Liver (tissue), 9 donors: ENCODE data around the gene CAMK1D. TPM values are rescaled to one million over a fixed set of nuclear protein-coding genes. Genes with fewer than 3 reads are reported as not detected.

Source experiments
- DNase-seq: peaks from one replicate; pipeline ENCODE4 v3.0.0-alpha.2; 2017; ENCODE audit warnings: low spot score
- H3K27ac ChIP-seq, 2 donors: one replicate each; pipeline ENCODE4 v1.7.0; 2013; ENCODE audit warnings: inconsistent platforms in 2 of 2, low read length in 2 of 2, control low read depth in 1 of 2, low read depth in 1 of 2, mild to moderate bottlenecking in 1 of 2
- H3K27me3 ChIP-seq, 4 donors: one replicate each; pipeline versions ENCODE4 v1.6.1 to v1.7.0; 2013; ENCODE audit warnings: low read length in 3 of 4, inconsistent platforms in 1 of 4, mild to moderate bottlenecking in 1 of 4, moderate library complexity in 1 of 4; ENCODE audit not compliant: control insufficient read depth in 4 of 4, insufficient read depth in 4 of 4
- H3K36me3 ChIP-seq, 4 donors: one replicate each; pipeline versions ENCODE4 v1.6.1 to v1.7.0; 2013; ENCODE audit warnings: low read length in 3 of 4, mild to moderate bottlenecking in 3 of 4, low read depth in 1 of 4, moderate library complexity in 1 of 4; ENCODE audit not compliant: control insufficient read depth in 4 of 4, insufficient read depth in 3 of 4
- H3K4me1 ChIP-seq, 4 donors: one replicate each; pipeline versions ENCODE4 v1.6.1 to v1.7.0; 2013; ENCODE audit warnings: low read length in 3 of 4, mild to moderate bottlenecking in 3 of 4, moderate library complexity in 1 of 4; ENCODE audit not compliant: control insufficient read depth in 4 of 4, insufficient read depth in 4 of 4
- H3K4me3 ChIP-seq, 3 donors: one replicate each; pipeline versions ENCODE4 v1.6.1 to v1.7.0; 2013; ENCODE audit warnings: low read length in 3 of 3, control low read depth in 1 of 3, low read depth in 1 of 3, mild to moderate bottlenecking in 1 of 3
- H3K9ac ChIP-seq, 2 donors: one replicate each; pipeline ENCODE4 v1.7.0; 2013; ENCODE audit warnings: low read length in 2 of 2, mild to moderate bottlenecking in 2 of 2, moderate library complexity in 2 of 2, control low read depth in 1 of 2, low read depth in 1 of 2
- H3K9me3 ChIP-seq, 4 donors: one replicate each; pipeline versions ENCODE4 v1.6.1 to v1.7.0; 2013; ENCODE audit warnings: low read length in 3 of 4; ENCODE audit not compliant: control insufficient read depth in 4 of 4
- ATF3 ChIP-seq: IDR thresholded peaks from 2 replicates; pipeline ENCODE4 v1.6.1; 2016; ENCODE audit warnings: antibody characterized with exemption
- CTCF ChIP-seq: fragments of 150-350 bp; IDR thresholded peaks from 2 replicates; pipeline ENCODE4 v1.5.1; 2017; ENCODE audit warnings: improper control_type of control experiment, low read depth, low read length; ENCODE audit not compliant: missing input control
- EGR1 ChIP-seq, 2 donors: IDR thresholded peaks; 2 replicates each; pipeline ENCODE4 v1.6.1; 2016 to 2018; ENCODE audit warnings: antibody characterized with exemption in 2 of 2, low read depth in 2 of 2
- FOXA1 ChIP-seq: IDR thresholded peaks from 2 replicates; pipeline ENCODE4 v1.6.1; 2016; ENCODE audit warnings: antibody characterized with exemption
- FOXA2 ChIP-seq: IDR thresholded peaks from 2 replicates; pipeline ENCODE4 v1.6.1; 2016; ENCODE audit warnings: antibody characterized with exemption
- GABPA ChIP-seq, 2 donors: IDR thresholded peaks in 1 of 2; conservative IDR thresholded peaks in 1 of 2; 2 replicates each; pipeline ENCODE4 v1.6.1; 2016; ENCODE audit warnings: antibody characterized with exemption in 2 of 2, mild to moderate bottlenecking in 1 of 2, moderate library complexity in 1 of 2
- HNF4G ChIP-seq: IDR thresholded peaks from 2 replicates; pipeline ENCODE4 v1.6.1; 2016; ENCODE audit warnings: antibody characterized with exemption
- JUND ChIP-seq, 2 donors: IDR thresholded peaks; 2 replicates each; pipeline ENCODE4 v1.6.1; 2016; ENCODE audit warnings: antibody characterized with exemption in 2 of 2
- MAX ChIP-seq: IDR thresholded peaks from 2 replicates; pipeline ENCODE4 v1.6.1; 2016; ENCODE audit warnings: antibody characterized with exemption
- NR2F2 ChIP-seq: IDR thresholded peaks from 2 replicates; pipeline ENCODE4 v1.6.1; 2016; ENCODE audit warnings: antibody characterized with exemption
- RAD21 ChIP-seq, 2 donors: IDR thresholded peaks; 2 replicates each; pipeline ENCODE4 v1.6.1; 2016; ENCODE audit warnings: antibody characterized with exemption in 2 of 2, mild to moderate bottlenecking in 2 of 2
- REST ChIP-seq: IDR thresholded peaks from 2 replicates; pipeline ENCODE4 v1.6.1; 2016; ENCODE audit warnings: antibody characterized with exemption, mild to moderate bottlenecking
- SP1 ChIP-seq: IDR thresholded peaks from 2 replicates; pipeline ENCODE4 v1.6.1; 2018; ENCODE audit warnings: antibody characterized with exemption, mild to moderate bottlenecking
- TAF1 ChIP-seq: conservative IDR thresholded peaks from 2 replicates; pipeline ENCODE4 v1.6.1; 2016; ENCODE audit warnings: antibody characterized with exemption, mild to moderate bottlenecking
- ZBTB33 ChIP-seq: IDR thresholded peaks from 2 replicates; pipeline ENCODE4 v1.6.1; 2016; ENCODE audit warnings: antibody characterized with exemption
- WGBS: extraction: QIAGEN DNeasy Blood & Tissue Kit; methylation state at CpG from one replicate; pipeline ENCODE4 v1.1.7; 2013; 5-methylcytosine and 5-hydroxymethylcytosine counted together
- polyA plus RNA-seq, 2 donors: library from polyadenylated mRNA; stranded (reverse) in 1 of 2; unstranded in 1 of 2; fragments of 200-250 nt in 1 of 2; fragments of >200 nt in 1 of 2; fragmentation: Nextera tagmentation in 1 of 2; extraction: Ambion mirVana in 1 of 2; gene quantifications; one replicate each; pipeline versions ENCODE4 v1.2.1 to v1.2.3, GENCODE V29; 2013 to 2015
- total RNA-seq, 2 donors: library from RNA; depleted of rRNA; stranded (reverse); fragments of >200 nt; gene quantifications; one replicate each; pipeline ENCODE4 v1.2.3, GENCODE V29; 2014
- donor health status: healthy.
- donor health status: healthy.
- donor health status: healthy.
- donor health status: healthy.
- donor health status: healthy.

CAMK1D gene
- total and polyA plus RNA-seq, 4 donors: 2.7 to 10.1 (median 4.2) TPM

- no peaks in the 10 kb centered on the region for H3K9me3 ChIP-seq
- TF ChIP-seq FOXA1: no peak
- TF ChIP-seq EGR1 (IDR thresholded peaks at IDR 0.05; ENCODE audit: low read depth in 2 of 2): no peak
- TF ChIP-seq MAX: no peak
- TF ChIP-seq SP1: no peak
- TF ChIP-seq GABPA (IDR thresholded peaks at IDR 0.05 in 1 of 2, conservative IDR thresholded peaks at IDR 0.05 in 1 of 2): no peak
- no peak for TF ChIP-seq FOXA2
- TF ChIP-seq REST: no peak
- H3K4me1 ChIP-seq: peaks cover 7 to 33% (median 19%) of the 10 kb centered on the region in 4 donors
- no peak overlapping the region for H3K9ac ChIP-seq
- no peaks in the 10 kb centered on the region for H3K27me3 ChIP-seq
- H3K4me3 ChIP-seq: no peak overlapping the region
- H3K36me3 ChIP-seq: no peaks in the 10 kb centered on the region
- no peak for DNase-seq
- no peak overlapping the region for H3K27ac ChIP-seq
- 96% methylated on average over 5 of the region's 5 CpGs for WGBS
These were observed 526.9 kb downstream of the CAMK1D start for GRCh38 chr10:12876266-12876665.

GRCh38 chr10:12877150-12877549, 527.8 kb downstream of the CAMK1D start:
- WGBS: 86% methylated on average over 3 of the region's 3 CpGs
- no peak for DNase-seq
- TF ChIP-seq ATF3 (no peak), GABPA (IDR thresholded peaks at IDR 0.05 in 1 of 2, conservative IDR thresholded peaks at IDR 0.05 in 1 of 2) (no peak), MAX (no peak), ZBTB33 (no peak), HNF4G (no peak), NR2F2 (no peak), TAF1 (no peak), REST (no peak), FOXA2 (no peak), JUND (IDR thresholded peaks at IDR 0.05) (no peak), CTCF (no peak), RAD21 (IDR thresholded peaks at IDR 0.05) (no peak)

More at GRCh38 chr10:12877150-12877549, 527.8 kb downstream of the CAMK1D start:
- Histone ChIP-seq H3K4me1 (peaks cover 7 to 32% (median 19%) of the 10 kb centered on the region in 4 donors), H3K36me3 (no peaks in the 10 kb centered on the region), H3K4me3 (no peak overlapping the region), H3K27ac (no peak overlapping the region), H3K9ac (no peak overlapping the region), H3K9me3 (no peaks in the 10 kb centered on the region), H3K27me3 (no peaks in the 10 kb centered on the region)
